ENCODE data around the gene EHBP1.

EHBP1 gene

DNA sequence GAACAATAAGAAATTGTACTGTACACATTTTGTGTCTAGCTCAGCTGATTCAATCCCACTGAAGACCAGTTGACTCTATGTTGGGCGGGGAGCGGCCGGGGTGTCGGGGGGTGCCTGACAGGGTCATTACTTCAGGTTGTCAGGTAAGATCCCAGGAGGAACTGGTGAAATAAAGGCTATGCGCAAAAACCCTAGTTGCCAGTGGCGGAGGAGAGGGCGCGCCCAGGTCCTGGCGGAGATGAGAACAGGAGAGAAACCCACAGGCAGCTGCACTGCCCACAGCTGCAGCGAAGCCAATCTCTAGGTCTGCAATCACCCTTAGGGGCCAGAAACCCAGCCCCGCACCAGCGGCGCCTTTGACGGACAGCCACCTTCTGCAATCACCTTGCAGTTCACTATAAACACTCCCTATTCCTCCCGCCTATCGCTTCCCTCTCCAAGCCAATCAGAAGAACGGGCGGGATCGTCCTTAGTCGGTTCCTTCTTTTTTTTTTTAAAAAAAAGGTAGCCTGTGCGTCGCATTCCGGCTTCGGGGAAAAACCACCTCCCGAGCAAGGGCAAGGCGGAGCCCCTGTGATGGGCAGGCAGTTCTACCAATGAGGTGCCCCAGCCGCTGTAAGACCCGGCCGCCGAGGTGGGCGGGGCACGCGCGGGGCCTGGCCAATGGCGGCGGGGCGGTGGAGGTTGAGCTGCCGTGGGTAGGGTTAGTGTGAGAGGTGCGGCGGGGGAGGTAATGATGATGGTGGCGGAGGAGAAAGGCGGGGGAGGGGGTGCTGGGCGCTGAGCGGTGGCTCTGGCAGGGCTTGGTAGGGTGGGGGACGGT lies at the start of gene EHBP1:
EHBP1 (plus strand) TSS at position 707 of the 823 bp plus-strand sequence. CDS start 1,479 bp downstream, outside the sequence.
- peak; percentile 100 for DNase-seq

DNA sequence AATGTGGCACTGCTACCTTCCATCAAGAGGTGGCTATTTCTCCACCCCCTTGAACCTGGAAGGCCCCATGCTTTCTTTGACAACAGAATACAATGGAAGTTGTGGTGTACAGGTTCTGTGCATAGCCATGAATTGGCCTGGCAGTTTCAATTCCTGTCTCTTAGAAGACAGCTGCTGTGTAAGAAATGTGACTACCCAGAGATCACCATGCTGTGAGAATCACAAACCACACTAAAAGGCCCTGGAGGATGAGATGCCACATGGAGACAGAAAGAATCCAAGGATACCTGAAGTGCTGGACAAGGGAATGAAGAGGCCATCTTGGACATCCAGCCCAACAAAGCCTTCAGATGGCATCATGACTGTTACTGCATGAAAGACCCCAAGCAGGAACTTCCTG lies 47.7 kb upstream of the EHBP1 start:
- no peak for DNase-seq

GRCh38 chr2:62658891-62659290 lies 46.6 kb upstream of the EHBP1 start:
- DNase-seq = no peak

GRCh38 chr2:62660087-62660486 lies 45.4 kb upstream of the EHBP1 start:
- no peak for DNase-seq

GRCh38 chr2:62660582-62661262 lies 44.8 kb upstream of the EHBP1 start:
- DNase-seq = no peak

- no peak for DNase-seq
Measured at GRCh38 chr2:62661263-62661635, 44.3 kb upstream of the EHBP1 start.

DNA sequence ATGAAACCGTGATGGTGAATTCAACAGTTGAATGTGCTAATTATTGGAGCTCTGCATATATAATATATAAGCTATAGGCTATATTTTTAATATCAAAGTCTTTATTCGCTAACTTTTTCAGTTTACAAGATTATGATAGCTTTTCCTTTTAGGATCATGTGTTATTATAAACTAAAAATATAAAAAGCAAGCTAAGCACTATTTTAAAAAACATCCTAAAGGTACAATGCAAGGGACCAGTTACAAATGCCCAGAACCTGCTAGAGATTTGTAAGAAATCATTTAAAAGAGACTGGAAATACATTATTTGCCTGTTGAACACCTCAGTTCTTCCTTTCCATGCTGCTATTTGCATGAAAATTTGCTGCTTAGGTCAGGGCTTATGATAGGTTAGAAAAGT lies 43.4 kb upstream of the EHBP1 start:
- no peak for DNase-seq

- DNase-seq = no peak
Measured at GRCh38 chr2:62662554-62662953, 43.0 kb upstream of the EHBP1 start.

DNA sequence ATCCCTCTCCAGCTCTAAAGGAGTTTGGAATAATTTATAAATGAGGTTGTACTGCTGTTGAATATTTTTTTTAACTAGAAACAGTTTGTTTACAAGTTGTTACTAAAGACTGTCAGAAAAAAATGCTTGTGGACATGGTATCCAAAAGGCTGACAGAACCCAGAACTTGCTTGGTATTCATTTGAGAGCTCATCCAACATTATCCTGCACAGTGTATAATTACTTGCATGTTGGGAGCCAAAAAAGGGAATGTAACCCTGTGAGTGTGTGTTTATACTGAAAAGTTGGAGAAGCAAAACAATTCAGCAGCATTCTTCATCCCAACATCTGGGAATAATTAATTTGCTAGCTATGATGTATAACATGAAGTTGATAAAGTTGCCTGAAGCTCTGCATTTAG lies 42.1 kb upstream of the EHBP1 start:
- DNase-seq = no peak

DNA sequence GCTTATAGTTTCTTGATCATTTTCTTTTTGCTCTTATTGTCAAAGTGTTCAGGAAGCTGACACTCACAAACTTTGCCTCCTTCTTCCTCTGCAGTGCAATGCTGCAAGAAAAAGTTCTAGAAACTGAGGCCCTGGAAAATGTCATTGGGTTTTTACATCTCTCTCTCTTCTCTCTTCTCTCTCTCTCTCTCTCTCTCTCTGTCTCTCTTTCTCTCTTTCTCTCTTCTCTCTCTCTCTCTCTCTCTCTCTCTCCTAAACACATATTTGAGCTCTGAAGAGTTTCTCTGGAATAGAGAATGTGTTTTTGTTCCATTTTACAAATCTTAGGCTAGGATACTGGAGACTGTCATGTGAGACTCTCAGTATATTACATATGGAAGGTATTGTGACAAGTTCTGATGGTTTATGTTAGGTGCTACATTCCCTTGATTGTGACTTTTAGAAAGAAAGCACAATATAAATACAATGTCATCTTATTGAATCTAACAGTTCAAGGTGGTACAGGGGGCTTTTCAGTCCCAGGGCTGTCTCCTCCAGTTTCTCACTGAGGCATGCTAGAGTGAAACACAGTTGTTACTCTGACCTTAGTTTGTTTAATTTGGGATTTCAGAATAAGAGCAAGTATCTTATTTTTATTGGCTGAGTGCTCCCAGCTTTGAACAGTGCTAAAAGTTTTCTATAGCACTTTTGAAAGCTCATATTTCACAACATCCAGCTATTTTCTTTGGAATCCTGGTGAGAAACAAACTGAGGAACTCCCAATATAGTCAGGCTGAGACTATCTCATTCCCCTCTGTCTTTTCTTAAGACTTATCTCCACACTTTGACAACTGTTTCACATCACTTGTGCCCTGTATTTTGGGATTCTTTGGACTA lies 41.4 kb upstream of the EHBP1 start:
- no peak for DNase-seq

DNA sequence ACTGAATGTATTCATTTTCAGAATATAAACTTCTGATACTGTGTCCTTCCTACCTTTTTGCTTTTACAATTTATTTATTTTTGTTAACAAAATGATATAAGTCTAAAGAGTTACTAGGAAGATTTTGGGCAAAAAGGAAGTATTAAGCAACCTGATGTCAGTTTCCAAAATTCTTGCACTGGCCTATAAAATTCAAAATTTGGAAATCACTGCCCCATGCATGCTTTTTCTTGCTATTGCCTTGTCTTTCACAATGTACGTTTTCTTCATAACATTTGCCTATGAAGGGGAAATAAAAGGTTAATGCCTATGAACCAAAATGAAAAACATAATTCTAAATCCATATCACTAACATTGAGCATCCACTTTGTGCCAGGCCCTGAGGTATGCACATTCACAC lies 40.1 kb upstream of the EHBP1 start:
- DNase-seq = no peak

DNA sequence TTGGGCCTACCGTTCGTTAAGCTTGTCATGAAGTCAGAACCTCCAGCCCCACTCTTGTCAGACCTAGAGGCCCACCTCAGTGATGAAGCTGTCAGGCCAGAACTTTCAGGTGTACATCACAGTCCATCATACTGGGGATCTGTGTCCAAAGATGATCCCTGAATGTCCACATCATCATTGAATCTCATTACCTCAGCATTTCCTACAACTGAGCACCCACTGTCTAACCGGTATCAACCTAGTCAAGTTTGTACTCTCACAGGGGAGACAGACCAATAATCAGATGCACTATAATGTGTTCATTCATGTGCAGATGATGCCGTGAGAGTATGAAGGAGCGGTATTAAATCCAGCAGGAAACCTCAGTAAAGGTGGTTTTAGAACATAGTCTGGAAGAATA lies 36.3 kb upstream of the EHBP1 start:
- no peak for DNase-seq

DNA sequence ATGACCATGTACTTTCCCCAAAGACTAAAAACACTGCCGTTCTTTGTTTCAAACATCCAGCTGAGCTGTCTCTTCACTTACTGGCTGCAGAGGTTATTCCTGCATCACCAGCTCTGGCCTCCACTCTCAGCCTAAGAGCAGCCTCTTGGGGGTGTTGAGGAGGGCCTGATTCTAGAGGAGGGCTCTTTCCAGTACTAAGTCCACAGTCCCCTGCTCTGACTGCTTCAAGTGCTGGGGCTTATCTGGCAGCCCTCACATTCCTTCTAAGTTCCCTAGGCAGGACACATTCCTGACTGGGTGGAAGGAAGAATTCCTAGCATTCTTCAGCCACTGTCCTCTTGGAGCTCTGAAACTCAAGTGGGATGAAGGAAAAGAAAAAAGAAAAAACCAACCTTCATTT lies 32.9 kb upstream of the EHBP1 start:
- DNase-seq = no peak

DNA sequence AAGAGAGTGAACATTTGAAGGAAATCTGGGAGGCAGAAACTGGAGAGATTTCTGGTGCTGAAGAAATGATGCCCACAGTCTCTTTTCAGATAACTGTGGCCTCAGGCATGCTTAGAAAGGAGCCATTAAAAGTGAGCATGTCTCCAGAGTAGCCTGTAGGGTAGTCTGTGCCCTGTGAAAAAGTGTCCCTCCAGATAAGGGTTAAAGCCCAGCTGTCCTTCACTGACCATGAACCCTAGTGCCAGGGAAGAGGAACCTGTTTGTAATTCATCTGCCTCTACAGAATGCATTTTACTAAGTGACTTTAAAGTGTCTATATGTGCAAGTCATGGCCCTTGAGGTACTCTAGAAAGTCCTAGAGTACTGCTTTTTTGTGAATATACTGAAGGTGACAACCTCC lies 30.5 kb upstream of the EHBP1 start:
- no peak for DNase-seq

DNA sequence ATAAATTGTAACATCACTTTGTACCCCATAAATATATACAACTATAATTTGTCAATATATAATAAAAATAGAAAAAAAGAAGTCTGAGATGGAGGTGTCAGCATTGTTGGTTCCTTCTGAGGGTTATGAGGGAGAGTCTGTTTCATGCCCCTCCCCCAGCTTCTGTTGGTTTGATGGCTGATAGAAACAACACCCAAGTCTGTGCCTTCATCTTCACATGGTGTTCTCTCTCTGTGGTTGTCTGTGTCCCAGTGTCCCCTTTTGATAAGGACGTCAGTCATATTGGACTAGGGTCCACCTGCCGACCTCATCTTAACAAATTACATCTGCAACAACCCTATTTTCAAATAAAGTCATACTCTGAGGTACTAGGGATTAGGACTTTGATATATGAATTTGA lies 20.3 kb upstream of the EHBP1 start:
- DNase-seq = no peak

GRCh38 chr2:62686012-62686685 lies 19.4 kb upstream of the EHBP1 start:
- peak; percentile 81 for DNase-seq

- no peak for DNase-seq
Measured at GRCh38 chr2:62687636-62688035, 17.9 kb upstream of the EHBP1 start.

DNA sequence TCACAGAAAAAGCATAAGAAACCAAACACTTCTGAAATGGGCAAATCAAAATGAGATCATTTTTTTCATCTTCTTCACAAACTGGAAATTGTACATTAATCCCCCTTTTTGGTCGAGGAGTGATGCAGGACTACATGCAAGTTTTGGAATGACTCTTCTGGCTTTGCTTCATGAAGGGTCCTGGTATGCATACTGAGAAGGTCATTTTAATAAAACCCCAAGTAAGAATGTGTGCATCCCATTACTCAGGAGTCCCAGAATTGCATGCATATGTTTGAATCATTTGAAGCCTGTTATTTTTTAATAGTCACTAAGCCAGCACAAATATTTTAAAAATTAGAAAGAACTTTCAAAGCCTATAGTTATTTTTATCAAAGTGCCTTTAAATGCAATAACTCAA lies 16.7 kb upstream of the EHBP1 start:
- DNase-seq = no peak

DNA sequence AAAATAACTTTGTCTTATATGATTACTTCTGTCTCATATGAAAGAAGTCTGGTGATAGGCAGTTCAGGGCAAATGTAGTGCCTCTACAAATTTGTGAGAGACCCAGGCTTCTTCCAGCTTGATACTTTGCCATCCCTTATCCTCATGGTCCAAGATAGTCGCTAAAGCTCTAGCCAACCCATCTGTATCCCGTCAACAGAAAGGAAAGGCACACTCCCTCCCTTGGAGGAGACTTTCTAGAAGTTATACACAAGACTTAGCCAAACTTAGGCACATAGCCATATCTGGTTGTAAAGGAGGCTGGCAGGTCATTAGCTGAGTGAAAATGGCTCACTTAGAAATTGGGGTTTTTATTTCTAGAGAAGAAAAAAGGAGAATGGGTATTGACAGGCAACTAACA lies 14.3 kb upstream of the EHBP1 start:
- DNase-seq = no peak

- no peak for DNase-seq
Measured at GRCh38 chr2:62692225-62692624, 13.3 kb upstream of the EHBP1 start.

- DNase-seq = no peak
Measured at GRCh38 chr2:62698653-62699052, 6.9 kb upstream of the EHBP1 start.

DNA sequence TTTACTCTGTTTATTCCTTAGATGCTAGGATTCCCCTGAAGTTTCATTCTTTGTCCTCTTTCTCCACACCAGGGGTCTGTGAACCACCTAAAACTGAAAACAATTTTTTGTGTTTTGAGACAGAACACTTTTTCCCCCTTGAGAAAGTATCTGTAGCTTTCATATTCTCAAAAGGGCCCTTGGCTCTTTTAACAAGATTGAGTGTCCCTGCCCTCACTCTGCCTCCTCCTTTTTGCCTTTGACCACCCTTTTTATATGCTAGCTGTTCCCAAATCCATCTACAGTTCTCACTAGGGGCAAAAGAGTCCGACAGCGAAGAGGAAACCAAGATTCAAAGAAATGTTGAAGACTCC lies 883 bp upstream of the EHBP1 start:
- no peak for DNase-seq

Data from NCI-H1694 (cell line).